HG03457 (cell line): ENCODE results near the gene CASP9.
"Not testable (repeated sequence)": the region's sequence is repeated elsewhere in the genome, so short reads cannot be mapped to it uniquely, and the experiment has no call there.

Experiments
- ATAC-seq: cut with Tn5 transposase; IDR thresholded peaks from one replicate; pipeline ENCODE4 v1.9.1; 2021; ENCODE audit warnings: moderate number of reproducible peaks; ENCODE audit not compliant: unreplicated experiment

Gene CASP9

GRCh38 chr1:15501208-15502032 lies 22.6 kb downstream of the CASP9 start:
- ATAC-seq: no peak

GRCh38 chr1:15500184-15501178 lies 23.5 kb downstream of the CASP9 start:
- no peak for ATAC-seq

GRCh38 chr1:15493869-15494390 lies 30.1 kb downstream of the CASP9 start:
- ATAC-seq: no peak

- no peak for ATAC-seq
These were observed 31.4 kb downstream of the CASP9 start for GRCh38 chr1:15492596-15492995.

GRCh38 chr1:15491010-15491409 lies 33.0 kb downstream of the CASP9 start:
- ATAC-seq: not testable (repeated sequence)

- no peak for ATAC-seq
These were observed 34.8 kb downstream of the CASP9 start for GRCh38 chr1:15489052-15489736.

- no peak for ATAC-seq
These were observed 35.6 kb downstream of the CASP9 start for GRCh38 chr1:15488371-15488770.

GRCh38 chr1:15486844-15487610 lies 37.0 kb downstream of the CASP9 start:
- ATAC-seq: not testable (repeated sequence)

- no peak for ATAC-seq
These were observed 38.4 kb downstream of the CASP9 start for GRCh38 chr1:15485636-15486035.

- ATAC-seq: not testable (repeated sequence)
These were observed 39.6 kb downstream of the CASP9 start for GRCh38 chr1:15484443-15484842.

- no peak for ATAC-seq
These were observed 40.0 kb downstream of the CASP9 start for GRCh38 chr1:15483971-15484370.

GRCh38 chr1:15482983-15483543 lies 41.0 kb downstream of the CASP9 start:
- ATAC-seq: not testable (repeated sequence)

GRCh38 chr1:15482455-15482854 lies 41.6 kb downstream of the CASP9 start:
- not testable (repeated sequence) for ATAC-seq

GRCh38 chr1:15479654-15480347 lies 44.2 kb downstream of the CASP9 start:
- ATAC-seq: no peak

GRCh38 chr1:15477646-15478212 lies 46.3 kb downstream of the CASP9 start:
- ATAC-seq: no peak

GRCh38 chr1:15476927-15477326 lies 47.1 kb downstream of the CASP9 start:
- ATAC-seq: no peak

- no peak for ATAC-seq
These were observed 48.2 kb downstream of the CASP9 start, which contains the start of gene CELA2B for GRCh38 chr1:15475752-15476314. Gene CELA2B (plus strand): TSS chr1:15476104. CDS start chr1:15476126, 22 bp downstream.

- no peak for ATAC-seq
These were observed 51.4 kb downstream of the CASP9 start for GRCh38 chr1:15472587-15472986.
